ENCODE results near the gene MKKS. TPM values are rescaled to one million over a fixed set of nuclear protein-coding genes. Genes with fewer than 3 reads are reported as not detected.

Gene MKKS
- total and polyA plus RNA-seq, 2 of the 13 experiments (the other 11 are each of a cell fraction or from before 2014, with no cell fraction given) = 26.7 to 34.5 TPM

DNA sequence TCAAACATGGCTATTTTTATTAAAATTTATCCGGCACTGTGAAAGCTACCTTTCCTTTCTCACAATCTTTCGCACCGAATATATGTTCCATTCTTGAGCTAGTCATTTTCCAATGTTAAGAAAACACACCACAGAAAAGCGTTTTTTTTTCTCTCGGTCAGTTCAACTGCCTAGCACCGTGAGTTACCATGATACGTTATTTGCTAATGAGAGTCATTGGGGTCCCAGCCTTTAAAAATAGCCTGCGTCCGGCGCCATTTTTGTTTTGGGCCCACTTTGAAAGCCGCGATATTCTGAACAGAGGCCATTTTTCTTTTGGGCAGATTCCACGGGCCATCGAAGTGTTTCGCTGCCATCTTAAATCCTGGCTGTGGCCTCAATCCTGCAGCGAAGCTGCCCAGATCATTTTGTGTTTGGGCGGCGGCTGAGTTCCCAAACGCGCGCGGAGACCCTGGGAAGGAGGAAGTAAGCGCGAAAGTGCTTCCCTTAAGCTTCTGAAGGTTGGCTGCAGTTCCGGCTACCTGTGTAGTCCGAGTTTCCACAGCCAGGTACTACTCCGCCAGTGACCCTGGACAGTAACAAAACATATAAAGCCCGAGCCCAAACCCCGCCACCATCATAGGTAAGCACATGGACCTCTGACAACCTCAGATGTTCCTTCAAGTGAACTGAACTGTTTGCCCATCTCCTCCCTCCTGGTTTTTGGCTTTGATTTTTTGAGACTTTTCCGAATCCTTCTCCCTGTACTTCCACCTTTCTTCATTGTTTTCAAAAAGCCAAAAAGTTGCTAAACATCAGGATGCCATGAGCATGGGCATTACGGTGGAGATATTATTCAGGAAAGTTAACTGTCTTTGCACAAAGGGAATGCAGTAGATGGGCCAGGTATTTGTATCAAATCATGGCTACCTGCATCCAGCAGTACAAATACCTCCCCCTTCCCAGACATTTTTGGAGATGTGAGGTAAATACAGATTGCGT lies 1.1 kb upstream of the MKKS start, which contains the start of gene SLX4IP (continued):
- TF ChIP-seq, protein P1, sequence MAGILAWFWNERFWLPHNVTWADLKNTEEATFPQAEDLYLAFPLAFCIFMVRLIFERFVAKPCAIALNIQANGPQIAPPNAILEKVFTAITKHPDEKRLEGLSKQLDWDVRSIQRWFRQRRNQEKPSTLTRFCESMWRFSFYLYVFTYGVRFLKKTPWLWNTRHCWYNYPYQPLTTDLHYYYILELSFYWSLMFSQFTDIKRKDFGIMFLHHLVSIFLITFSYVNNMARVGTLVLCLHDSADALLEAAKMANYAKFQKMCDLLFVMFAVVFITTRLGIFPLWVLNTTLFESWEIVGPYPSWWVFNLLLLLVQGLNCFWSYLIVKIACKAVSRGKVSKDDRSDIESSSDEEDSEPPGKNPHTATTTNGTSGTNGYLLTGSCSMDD (CRISPR knock-in tag; IDR thresholded peaks at IDR 0.05) = no peak
- TF ChIP-seq U2AF1 (optimal IDR thresholded peaks at IDR 0.05; ENCODE audit: low read depth, low read length) = peak; percentile 87
- 0 out of 2 replicates have a peak, but pooled peaks have one; percentile 60 for TF ChIP-seq SIN3B (IDR thresholded peaks at IDR 0.05; ENCODE audit: low read length)
- no peak for TF ChIP-seq ZNF703 (CRISPR knock-in tag; IDR thresholded peaks at IDR 0.05; ENCODE audit: borderline replicate concordance)
- peak; percentile 88 for TF ChIP-seq PITX1 (CRISPR knock-in tag; IDR thresholded peaks at IDR 0.05)
- TF ChIP-seq ZFP90 (CRISPR knock-in tag; IDR thresholded peaks at IDR 0.05; ENCODE audit: borderline replicate concordance) = no peak
- TF ChIP-seq, protein P2, sequence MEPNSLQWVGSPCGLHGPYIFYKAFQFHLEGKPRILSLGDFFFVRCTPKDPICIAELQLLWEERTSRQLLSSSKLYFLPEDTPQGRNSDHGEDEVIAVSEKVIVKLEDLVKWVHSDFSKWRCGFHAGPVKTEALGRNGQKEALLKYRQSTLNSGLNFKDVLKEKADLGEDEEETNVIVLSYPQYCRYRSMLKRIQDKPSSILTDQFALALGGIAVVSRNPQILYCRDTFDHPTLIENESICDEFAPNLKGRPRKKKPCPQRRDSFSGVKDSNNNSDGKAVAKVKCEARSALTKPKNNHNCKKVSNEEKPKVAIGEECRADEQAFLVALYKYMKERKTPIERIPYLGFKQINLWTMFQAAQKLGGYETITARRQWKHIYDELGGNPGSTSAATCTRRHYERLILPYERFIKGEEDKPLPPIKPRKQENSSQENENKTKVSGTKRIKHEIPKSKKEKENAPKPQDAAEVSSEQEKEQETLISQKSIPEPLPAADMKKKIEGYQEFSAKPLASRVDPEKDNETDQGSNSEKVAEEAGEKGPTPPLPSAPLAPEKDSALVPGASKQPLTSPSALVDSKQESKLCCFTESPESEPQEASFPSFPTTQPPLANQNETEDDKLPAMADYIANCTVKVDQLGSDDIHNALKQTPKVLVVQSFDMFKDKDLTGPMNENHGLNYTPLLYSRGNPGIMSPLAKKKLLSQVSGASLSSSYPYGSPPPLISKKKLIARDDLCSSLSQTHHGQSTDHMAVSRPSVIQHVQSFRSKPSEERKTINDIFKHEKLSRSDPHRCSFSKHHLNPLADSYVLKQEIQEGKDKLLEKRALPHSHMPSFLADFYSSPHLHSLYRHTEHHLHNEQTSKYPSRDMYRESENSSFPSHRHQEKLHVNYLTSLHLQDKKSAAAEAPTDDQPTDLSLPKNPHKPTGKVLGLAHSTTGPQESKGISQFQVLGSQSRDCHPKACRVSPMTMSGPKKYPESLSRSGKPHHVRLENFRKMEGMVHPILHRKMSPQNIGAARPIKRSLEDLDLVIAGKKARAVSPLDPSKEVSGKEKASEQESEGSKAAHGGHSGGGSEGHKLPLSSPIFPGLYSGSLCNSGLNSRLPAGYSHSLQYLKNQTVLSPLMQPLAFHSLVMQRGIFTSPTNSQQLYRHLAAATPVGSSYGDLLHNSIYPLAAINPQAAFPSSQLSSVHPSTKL (CRISPR knock-in tag; IDR thresholded peaks at IDR 0.05) = peak; percentile 74
- TF ChIP-seq, protein P3, sequence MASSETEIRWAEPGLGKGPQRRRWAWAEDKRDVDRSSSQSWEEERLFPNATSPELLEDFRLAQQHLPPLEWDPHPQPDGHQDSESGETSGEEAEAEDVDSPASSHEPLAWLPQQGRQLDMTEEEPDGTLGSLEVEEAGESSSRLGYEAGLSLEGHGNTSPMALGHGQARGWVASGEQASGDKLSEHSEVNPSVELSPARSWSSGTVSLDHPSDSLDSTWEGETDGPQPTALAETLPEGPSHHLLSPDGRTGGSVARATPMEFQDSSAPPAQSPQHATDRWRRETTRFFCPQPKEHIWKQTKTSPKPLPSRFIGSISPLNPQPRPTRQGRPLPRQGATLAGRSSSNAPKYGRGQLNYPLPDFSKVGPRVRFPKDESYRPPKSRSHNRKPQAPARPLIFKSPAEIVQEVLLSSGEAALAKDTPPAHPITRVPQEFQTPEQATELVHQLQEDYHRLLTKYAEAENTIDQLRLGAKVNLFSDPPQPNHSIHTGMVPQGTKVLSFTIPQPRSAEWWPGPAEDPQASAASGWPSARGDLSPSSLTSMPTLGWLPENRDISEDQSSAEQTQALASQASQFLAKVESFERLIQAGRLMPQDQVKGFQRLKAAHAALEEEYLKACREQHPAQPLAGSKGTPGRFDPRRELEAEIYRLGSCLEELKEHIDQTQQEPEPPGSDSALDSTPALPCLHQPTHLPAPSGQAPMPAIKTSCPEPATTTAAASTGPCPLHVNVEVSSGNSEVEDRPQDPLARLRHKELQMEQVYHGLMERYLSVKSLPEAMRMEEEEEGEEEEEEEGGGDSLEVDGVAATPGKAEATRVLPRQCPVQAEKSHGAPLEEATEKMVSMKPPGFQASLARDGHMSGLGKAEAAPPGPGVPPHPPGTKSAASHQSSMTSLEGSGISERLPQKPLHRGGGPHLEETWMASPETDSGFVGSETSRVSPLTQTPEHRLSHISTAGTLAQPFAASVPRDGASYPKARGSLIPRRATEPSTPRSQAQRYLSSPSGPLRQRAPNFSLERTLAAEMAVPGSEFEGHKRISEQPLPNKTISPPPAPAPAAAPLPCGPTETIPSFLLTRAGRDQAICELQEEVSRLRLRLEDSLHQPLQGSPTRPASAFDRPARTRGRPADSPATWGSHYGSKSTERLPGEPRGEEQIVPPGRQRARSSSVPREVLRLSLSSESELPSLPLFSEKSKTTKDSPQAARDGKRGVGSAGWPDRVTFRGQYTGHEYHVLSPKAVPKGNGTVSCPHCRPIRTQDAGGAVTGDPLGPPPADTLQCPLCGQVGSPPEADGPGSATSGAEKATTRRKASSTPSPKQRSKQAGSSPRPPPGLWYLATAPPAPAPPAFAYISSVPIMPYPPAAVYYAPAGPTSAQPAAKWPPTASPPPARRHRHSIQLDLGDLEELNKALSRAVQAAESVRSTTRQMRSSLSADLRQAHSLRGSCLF (CRISPR knock-in tag; IDR thresholded peaks at IDR 0.05; ENCODE audit: borderline replicate concordance) = no peak
- TF ChIP-seq WIZ (CRISPR knock-in tag; IDR thresholded peaks at IDR 0.05) = no peak
- TF ChIP-seq POLR2G (IDR thresholded peaks at IDR 0.05; ENCODE audit: low read depth, low read length) = peak; percentile 87
- TF ChIP-seq ZSCAN20 (CRISPR knock-in tag; IDR thresholded peaks at IDR 0.05; ENCODE audit: borderline replicate concordance) = no peak; the same call in 1 of the 2 replicates
- no peak for TF ChIP-seq ZNF367 (CRISPR knock-in tag; IDR thresholded peaks at IDR 0.05; ENCODE audit: borderline replicate concordance)
- no peak for TF ChIP-seq NBN (conservative IDR thresholded peaks at IDR 0.05)
- peak; percentile 72; the same call in 1 of the 2 replicates for TF ChIP-seq ZNF430 (CRISPR knock-in tag; IDR thresholded peaks at IDR 0.05)
- TF ChIP-seq ZNF17 (CRISPR knock-in tag; IDR thresholded peaks at IDR 0.05) = no peak
- TF ChIP-seq NFYC (CRISPR knock-in tag; IDR thresholded peaks at IDR 0.05) = peak; percentile 27; the same call in 1 of the 2 replicates

All from HepG2 (cell line).